Prostate gland (tissue), 2 donors: Measurements from ENCODE around the gene CEMIP.

Experiments used
- CTCF ChIP-seq, 4 experiments: fragments of 200-600 bp in 2 of 4; fragments of 450-650 bp in 2 of 4; sonication (generic) in 2 of 4; IDR thresholded peaks; 1 replicate in 3 of 4; 2 replicates in 1 of 4; pipeline ENCODE4 v1.5.1; 2016 to 2019; ENCODE audit warnings: antibody characterized with exemption in 4 of 4, mild to moderate bottlenecking in 2 of 4, moderate library complexity in 2 of 4
- POLR2A ChIP-seq: fragments of 450-650 bp; IDR thresholded peaks from one replicate; pipeline ENCODE4 v1.6.1; 2016; ENCODE audit warnings: antibody characterized with exemption, mild to moderate bottlenecking

DNA sequence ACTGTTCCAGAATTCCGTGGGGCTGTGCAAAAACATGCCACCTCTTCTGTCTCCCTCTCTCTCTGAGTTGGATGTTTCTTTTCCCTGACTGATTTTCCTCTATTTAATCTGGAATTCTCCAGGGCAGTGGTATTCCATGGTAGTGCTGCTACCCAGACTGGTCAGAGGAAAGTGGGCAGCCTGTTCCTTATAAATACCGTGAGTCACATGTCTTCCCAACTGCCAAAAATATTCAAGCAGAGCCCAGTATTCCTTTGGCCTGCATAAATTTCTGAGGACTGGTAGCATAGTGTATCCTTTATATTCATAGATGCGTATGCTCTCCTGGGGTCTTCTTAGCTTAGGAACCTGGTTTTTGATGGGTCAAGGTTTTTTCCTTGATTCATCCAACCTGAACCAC lies 40.9 kb downstream of the CEMIP start:
- TF ChIP-seq CTCF (IDR thresholded peaks at IDR 0.05) (no peak), POLR2A (no peak)
